Gastrocnemius medialis (tissue), 4 donors: ENCODE results near the gene C5AR2. TPM values are rescaled to one million over a fixed set of nuclear protein-coding genes. Genes with fewer than 3 reads are reported as not detected.

Experiments used
- ATAC-seq, 2 donors: fragments of 150-250 bp; one replicate each; pipeline ENCODE4 v1.9.1; 2016
- DNase-seq, 2 donors: peaks; one replicate each; pipeline ENCODE4 v3.0.0-alpha.2; 2019
- H3K27ac ChIP-seq, 4 donors: fragments of 200-600 bp; sonication (generic); 1 replicate in 1 of 4; 2 replicates in 3 of 4; pipeline ENCODE4 v1.5.1; 2016 to 2018; ENCODE audit warnings: mild to moderate bottlenecking in 2 of 4, moderate library complexity in 1 of 4
- H3K27me3 ChIP-seq, 3 donors: fragments of 200-600 bp; sonication (generic) in 2 of 3; 1 replicate in 1 of 3; 2 replicates in 2 of 3; pipeline versions ENCODE4 v1.5.1 to v1.6.0; 2016 to 2019; ENCODE audit warnings: mild to moderate bottlenecking in 1 of 3, moderate library complexity in 1 of 3
- H3K36me3 ChIP-seq, 2 donors: fragments of 200-600 bp; sonication (generic) in 1 of 2; one replicate each; pipeline ENCODE4 v1.5.1; 2017 to 2018
- H3K4me1 ChIP-seq, 2 donors: fragments of 200-600 bp; sonication (generic) in 1 of 2; one replicate each; pipeline ENCODE4 v1.5.1; 2016 to 2017; ENCODE audit warnings: mild to moderate bottlenecking in 2 of 2
- H3K4me3 ChIP-seq, 4 donors: fragments of 200-600 bp; sonication (generic) in 3 of 4; 1 replicate in 1 of 4; 2 replicates in 3 of 4; pipeline ENCODE4 v1.5.1; 2016 to 2019; ENCODE audit warnings: mild to moderate bottlenecking in 2 of 4
- H3K9me3 ChIP-seq, 3 donors: fragments of 200-600 bp; sonication (generic) in 2 of 3; 1 replicate in 1 of 3; 2 replicates in 2 of 3; pipeline ENCODE4 v1.5.1; 2016 to 2019
- POLR2A ChIP-seq, 2 donors: fragments of 450-650 bp; IDR thresholded peaks; one replicate each; pipeline ENCODE4 v1.6.1; 2017; ENCODE audit warnings: antibody characterized with exemption in 2 of 2, mild to moderate bottlenecking in 2 of 2, moderate library complexity in 2 of 2
- in situ Hi-C, 4 donors: fragments of 200-750 bp; cut with MboI; loops; one replicate each; pipeline versions ENCODE4 v1.15.0 to v1.8.0; 2017; ENCODE audit warnings: low sequenced_read_pairs in 4 of 4
- intact Hi-C: fragments of 100-400 bp; cut with DNase I; formaldehyde crosslinking; loops from one replicate; pipeline ENCODE4 v1.15.1; 2023; ENCODE audit warnings: low total_unique reads
- total RNA-seq, 4 donors: library from RNA; depleted of rRNA; stranded (reverse); fragments of >200 nt; gene quantifications; one replicate each; pipeline versions ENCODE4 v1.1.0 to v1.2.3, GENCODE V29; 2016
- TF ChIP-seq, protein P1 (sequence below), 5 experiments: fragments of 450-650 bp in 3 of 5; fragments of 200-600 bp in 2 of 5; sonication (generic) in 2 of 5; IDR thresholded peaks in 4 of 5; conservative IDR thresholded peaks in 1 of 5; 1 replicate in 4 of 5; 2 replicates in 1 of 5; pipeline ENCODE4 v1.5.1; 2016 to 2019; ENCODE audit warnings: antibody characterized with exemption in 5 of 5, mild to moderate bottlenecking in 3 of 5, moderate library complexity in 3 of 5

The C5AR2 gene
- total RNA-seq, 4 donors from 2014 or later = 0.15 to 0.97 (median 0.32) TPM

DNA sequence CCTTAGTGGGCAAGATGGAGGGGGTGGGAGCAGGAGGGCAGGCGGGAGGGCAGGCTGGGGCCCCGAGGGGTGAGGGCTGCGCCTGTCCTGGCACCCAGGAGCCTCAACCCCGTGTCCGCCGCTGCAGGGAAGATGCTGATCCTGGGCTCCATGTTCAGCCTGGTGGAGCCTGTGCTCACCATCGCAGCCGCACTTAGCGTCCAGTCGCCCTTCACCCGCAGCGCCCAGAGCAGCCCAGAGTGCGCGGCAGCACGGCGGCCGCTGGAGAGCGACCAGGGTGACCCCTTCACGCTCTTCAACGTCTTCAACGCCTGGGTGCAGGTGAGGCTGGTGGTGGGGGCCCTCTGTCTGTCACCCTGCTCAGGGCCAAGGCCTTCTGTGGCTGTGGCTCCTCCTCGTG is 40.6 kb downstream of the C5AR2 start:
- Histone ChIP-seq H3K27me3 (no peaks in the 10 kb centered on the region), H3K4me3 (no peak overlapping the region), H3K9me3 (no peaks in the 10 kb centered on the region), H3K27ac (no peak overlapping the region), H3K36me3 (peaks cover 0 to 84% of the 10 kb centered on the region in 2 donors), H3K4me1 (no peaks in the 10 kb centered on the region)
- DNase-seq (no peak), ATAC-seq (no peak)
- in situ Hi-C loops (no loop called here), intact Hi-C loops (no loop called here)
- TF ChIP-seq POLR2A (IDR thresholded peaks at IDR 0.05) = no peak
- TF ChIP-seq, protein P1, sequence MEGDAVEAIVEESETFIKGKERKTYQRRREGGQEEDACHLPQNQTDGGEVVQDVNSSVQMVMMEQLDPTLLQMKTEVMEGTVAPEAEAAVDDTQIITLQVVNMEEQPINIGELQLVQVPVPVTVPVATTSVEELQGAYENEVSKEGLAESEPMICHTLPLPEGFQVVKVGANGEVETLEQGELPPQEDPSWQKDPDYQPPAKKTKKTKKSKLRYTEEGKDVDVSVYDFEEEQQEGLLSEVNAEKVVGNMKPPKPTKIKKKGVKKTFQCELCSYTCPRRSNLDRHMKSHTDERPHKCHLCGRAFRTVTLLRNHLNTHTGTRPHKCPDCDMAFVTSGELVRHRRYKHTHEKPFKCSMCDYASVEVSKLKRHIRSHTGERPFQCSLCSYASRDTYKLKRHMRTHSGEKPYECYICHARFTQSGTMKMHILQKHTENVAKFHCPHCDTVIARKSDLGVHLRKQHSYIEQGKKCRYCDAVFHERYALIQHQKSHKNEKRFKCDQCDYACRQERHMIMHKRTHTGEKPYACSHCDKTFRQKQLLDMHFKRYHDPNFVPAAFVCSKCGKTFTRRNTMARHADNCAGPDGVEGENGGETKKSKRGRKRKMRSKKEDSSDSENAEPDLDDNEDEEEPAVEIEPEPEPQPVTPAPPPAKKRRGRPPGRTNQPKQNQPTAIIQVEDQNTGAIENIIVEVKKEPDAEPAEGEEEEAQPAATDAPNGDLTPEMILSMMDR (IDR thresholded peaks at IDR 0.05 in 4 of 5, conservative IDR thresholded peaks at IDR 0.05 in 1 of 5) = no peak

DNA sequence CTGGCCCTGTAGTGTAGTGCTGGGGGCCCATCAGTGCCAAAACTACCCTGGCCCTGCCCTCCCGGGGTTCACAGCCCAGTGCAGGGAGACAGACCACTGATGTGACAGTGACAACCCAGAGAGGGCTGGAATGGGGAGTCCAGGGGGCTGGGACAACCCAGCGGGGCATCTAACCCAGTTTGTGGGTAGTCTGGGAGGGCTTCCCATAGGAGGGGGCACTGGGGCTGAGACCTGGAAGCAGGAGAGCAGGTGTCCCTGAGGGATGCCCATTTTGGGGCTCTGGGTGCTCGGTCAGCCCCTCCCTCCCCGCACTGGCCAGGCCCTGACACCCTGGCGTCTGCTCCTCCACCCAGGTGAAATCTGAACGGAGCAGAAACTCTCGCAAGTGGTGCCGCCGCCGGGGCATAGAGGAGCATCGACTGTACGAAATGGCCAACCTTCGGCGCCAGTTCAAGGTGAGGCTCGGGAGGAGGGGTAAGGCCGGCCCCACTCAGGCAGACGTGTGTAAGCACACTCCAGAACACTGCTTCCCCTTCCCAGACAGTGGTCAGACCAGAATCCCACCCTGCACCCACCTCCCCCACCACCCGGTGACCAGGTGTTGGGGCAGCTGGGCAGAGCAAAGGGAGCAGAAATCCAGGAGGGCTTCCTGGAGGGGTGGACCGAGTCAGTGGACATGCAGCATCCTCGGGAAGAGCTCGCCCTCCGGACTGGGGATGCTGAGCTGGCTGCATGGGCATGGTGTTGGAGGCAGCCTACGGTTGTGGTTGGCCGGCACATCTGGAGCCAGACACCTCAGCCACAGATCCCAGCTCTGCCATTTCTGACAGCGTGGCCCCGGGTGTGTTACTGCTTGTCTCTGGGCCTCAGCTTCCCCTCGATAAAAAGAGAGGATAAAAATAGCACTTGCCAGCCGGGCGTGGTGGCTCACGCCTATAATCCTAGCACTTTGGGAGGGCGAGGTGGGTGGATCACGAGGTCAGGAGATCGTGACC is 41.6 kb downstream of the C5AR2 start:
- in situ Hi-C loops (no loop called here), intact Hi-C loops (no loop called here)
- Histone ChIP-seq H3K36me3 (peaks cover 0 to 88% of the 10 kb centered on the region in 2 donors), H3K4me3 (no peak overlapping the region), H3K9me3 (no peaks in the 10 kb centered on the region), H3K27me3 (no peaks in the 10 kb centered on the region), H3K27ac (no peak overlapping the region), H3K4me1 (no peaks in the 10 kb centered on the region)
- no peak for ATAC-seq
- no peak for DNase-seq
- TF ChIP-seq, protein P1 (IDR thresholded peaks at IDR 0.05 in 4 of 5, conservative IDR thresholded peaks at IDR 0.05 in 1 of 5) = no peak
- TF ChIP-seq POLR2A (IDR thresholded peaks at IDR 0.05) = no peak

DNA sequence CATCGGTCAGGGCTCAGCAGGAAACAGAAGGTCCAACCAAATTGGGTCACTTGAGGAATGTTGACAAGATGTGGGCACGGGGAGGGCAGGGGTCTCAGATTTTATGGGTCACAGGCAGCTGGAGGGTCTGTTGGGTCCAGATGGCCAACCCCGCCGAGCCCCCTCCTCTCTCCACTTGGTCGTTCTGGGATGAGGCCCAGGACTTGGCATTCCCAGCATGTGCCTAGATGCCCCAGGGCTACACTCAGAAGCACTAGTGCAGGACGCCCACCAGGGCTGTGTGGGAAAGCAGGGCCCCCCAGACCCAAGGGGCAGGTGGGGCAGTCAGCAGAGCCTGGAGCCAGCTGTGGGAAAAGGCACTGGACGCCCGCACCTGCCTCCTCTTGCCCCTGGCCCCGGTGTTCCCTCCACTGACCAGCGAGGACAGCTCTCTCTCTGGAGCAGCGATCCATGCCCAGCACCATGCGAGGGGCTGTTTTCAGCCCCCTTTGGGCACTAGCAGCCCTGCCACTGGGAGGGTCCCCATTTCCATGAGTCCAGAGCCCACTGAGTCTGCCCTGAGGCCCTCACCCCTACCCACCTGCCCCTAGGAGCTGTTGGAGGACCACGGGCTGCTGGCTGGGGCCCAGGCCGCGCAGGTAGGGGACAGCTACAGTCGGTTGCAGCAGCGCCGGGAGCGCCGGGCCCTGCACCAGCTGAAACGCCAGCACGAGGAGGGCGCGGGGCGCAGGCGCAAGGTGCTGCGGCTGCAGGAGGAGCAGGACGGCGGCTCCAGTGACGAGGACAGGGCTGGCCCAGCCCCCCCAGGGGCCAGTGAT is 43.1 kb downstream of the C5AR2 start:
- in situ Hi-C loops = no loop called here
- Histone ChIP-seq H3K4me3 (no peak overlapping the region), H3K9me3 (no peaks in the 10 kb centered on the region), H3K4me1 (peaks cover 0 to 8% of the 10 kb centered on the region in 2 donors), H3K27ac (no peak overlapping the region), H3K36me3 (peaks cover 0 to 72% of the 10 kb centered on the region in 2 donors), H3K27me3 (no peaks in the 10 kb centered on the region)
- TF ChIP-seq, protein P1 (IDR thresholded peaks at IDR 0.05 in 4 of 5, conservative IDR thresholded peaks at IDR 0.05 in 1 of 5) = no peak
- no peak for TF ChIP-seq POLR2A (IDR thresholded peaks at IDR 0.05)
- ATAC-seq = no peak
- no peak for DNase-seq
- intact Hi-C loops = no loop called here

DNA sequence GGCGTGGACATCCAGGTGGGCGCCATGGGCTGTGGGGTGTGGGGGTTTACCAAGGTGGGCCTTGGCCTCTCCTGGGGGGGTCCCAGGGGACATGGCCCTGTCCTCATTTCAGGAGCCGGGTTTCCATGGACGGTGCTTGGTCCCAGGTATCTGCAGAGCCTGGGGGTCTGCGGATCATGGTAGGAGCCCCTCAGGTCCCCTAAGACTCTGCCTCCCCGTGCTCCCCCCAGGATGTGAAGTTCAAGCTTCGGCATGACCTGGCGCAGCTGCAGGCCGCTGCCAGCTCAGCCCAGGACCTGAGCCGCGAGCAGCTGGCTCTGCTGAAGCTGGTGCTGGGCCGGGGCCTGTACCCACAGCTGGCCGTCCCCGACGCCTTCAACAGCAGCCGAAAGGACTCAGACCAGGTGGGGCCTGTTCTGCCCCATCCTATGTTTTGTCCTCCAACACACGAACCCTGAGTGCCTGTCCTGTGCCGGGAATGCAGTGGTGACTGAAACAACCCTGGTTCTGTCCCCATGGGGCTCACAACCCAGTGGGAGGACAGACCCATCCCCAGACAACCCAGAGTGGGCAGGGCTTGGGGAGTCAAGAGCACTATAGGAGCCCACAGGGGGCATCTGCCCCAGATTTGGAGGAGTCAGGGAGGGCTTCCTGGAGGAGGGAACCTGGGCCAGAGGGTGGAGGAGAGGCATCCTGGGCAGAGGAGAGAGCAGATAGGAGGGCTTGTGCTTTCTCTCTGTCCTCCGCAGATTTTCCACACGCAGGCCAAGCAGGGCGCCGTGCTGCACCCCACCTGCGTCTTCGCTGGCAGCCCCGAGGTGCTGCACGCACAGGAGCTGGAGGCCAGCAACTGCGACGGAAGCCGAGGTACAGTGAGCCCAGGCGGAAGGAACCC is 44.0 kb downstream of the C5AR2 start:
- ATAC-seq = no peak
- intact Hi-C loops = no loop called here
- no peaks in the 10 kb centered on the region for H3K9me3 ChIP-seq
- in situ Hi-C loops = no loop called here
- H3K36me3 ChIP-seq = peaks cover 0 to 67% of the 10 kb centered on the region in 2 donors
- H3K27ac ChIP-seq = no peak overlapping the region
- H3K4me3 ChIP-seq = no peak overlapping the region
- peaks cover 0 to 8% of the 10 kb centered on the region in 2 donors for H3K4me1 ChIP-seq
- TF ChIP-seq POLR2A (IDR thresholded peaks at IDR 0.05) = no peak
- TF ChIP-seq, protein P1 (IDR thresholded peaks at IDR 0.05 in 4 of 5, conservative IDR thresholded peaks at IDR 0.05 in 1 of 5) = no peak
- DNase-seq = no peak
- no peaks in the 10 kb centered on the region for H3K27me3 ChIP-seq
